ENCODE results near the gene ZNF860.

DNA sequence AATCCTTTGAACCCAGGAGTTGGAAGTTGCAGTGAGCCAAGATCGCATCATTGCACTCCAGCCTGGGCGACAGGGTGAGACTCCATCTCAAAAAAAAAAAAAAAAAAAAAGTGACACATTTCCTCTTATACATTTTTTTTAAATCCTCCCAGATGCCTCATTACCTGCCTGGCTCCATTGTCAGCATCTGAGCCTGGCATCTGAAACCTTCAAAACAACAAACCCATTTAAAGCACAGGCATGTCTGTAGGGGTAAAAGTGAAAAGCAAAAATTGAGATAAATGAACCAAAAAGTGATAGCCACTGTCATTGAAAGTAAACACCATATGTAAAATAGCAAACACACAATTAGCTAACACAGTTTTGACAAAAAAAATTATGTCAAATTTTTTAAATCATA lies 39.1 kb upstream of the ZNF860 start:
- no peak for TF ChIP-seq CTCF (IDR thresholded peaks at IDR 0.05)
- no peak for TF ChIP-seq POLR2A (IDR thresholded peaks at IDR 0.05)
